ENCODE results near the gene PPP2R5C.

DNA sequence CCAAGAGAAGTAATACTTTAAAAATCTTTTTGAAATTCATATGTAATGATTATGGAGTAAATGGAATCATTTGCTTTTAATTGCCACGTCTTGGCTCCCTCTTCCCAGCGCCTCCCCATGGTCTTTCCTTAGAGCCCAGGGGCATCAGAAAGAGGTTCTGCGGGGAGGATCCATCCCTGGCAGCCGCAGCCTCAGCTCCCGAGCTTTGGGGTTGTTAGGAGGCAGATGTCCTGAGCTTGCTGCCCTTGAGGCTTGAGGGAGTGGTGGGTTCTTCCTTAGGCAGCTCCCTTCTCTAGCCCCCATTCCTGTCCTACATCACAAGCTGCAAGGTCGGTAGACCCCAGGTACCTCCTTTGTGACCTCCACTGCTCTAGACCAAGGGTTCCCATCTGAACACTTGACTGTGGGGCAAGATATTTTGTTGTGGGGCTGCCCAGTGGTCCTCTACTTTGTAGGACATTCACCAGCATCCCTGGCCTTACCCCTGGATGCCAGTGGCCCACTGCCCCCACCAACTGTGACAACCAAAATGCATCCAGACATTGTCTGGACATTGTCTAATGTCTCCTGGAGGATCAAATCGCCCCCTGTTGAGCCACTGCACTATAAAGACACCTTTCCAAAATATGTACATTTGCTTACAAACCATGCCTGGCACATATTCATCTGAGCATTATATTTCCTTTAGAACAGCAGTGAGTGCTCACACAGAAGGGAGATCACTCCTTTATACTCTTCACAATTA lies 6.3 kb downstream of the PPP2R5C start:
- TF ChIP-seq, protein P1, sequence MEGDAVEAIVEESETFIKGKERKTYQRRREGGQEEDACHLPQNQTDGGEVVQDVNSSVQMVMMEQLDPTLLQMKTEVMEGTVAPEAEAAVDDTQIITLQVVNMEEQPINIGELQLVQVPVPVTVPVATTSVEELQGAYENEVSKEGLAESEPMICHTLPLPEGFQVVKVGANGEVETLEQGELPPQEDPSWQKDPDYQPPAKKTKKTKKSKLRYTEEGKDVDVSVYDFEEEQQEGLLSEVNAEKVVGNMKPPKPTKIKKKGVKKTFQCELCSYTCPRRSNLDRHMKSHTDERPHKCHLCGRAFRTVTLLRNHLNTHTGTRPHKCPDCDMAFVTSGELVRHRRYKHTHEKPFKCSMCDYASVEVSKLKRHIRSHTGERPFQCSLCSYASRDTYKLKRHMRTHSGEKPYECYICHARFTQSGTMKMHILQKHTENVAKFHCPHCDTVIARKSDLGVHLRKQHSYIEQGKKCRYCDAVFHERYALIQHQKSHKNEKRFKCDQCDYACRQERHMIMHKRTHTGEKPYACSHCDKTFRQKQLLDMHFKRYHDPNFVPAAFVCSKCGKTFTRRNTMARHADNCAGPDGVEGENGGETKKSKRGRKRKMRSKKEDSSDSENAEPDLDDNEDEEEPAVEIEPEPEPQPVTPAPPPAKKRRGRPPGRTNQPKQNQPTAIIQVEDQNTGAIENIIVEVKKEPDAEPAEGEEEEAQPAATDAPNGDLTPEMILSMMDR (IDR thresholded peaks at IDR 0.05), result no peak
- TF ChIP-seq EP300 (IDR thresholded peaks at IDR 0.05), result no peak

Data from tibial nerve (tissue), 4 donors.